ENCODE data around the gene ZNF280A.
"Not testable (repeated sequence)": the region's sequence is repeated elsewhere in the genome, so short reads cannot be mapped to it uniquely, and the experiment has no call there.

ZNF280A gene

DNA sequence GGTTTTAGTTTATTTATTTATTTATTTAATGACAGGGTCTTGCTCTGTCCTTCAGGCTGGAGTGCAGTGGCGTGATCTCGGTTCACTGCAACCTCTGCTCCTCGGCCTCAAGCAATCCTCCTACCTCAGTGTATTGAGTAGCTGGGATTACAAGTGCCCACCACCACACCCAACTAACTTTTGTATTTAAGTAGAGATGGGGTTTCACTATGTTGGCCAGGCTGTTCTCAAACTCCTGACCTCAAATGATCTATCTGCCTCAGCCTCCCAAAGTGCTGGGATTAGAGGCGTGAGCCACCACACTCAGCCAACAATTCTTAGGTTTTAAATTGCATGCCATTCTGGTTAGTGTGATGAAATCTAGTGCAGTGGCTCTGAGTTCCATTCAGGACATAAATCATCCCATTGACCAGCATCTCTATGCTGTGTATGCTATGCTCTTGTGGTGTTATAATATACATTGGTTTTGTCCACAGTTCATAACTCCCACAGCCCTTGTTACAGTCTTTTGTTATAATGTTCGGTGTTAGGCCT is 40.0 kb downstream of the ZNF280A start:
- DNase-seq (ENCODE audit: low read depth) = peak; percentile 0
- no peak overlapping the region for H3K4me3 ChIP-seq (ENCODE audit: low read depth, low read length)

GRCh38 chr22:22479116-22479515 is 41.0 kb downstream of the ZNF280A start:
- no peak for DNase-seq (ENCODE audit: low read depth)

DNA sequence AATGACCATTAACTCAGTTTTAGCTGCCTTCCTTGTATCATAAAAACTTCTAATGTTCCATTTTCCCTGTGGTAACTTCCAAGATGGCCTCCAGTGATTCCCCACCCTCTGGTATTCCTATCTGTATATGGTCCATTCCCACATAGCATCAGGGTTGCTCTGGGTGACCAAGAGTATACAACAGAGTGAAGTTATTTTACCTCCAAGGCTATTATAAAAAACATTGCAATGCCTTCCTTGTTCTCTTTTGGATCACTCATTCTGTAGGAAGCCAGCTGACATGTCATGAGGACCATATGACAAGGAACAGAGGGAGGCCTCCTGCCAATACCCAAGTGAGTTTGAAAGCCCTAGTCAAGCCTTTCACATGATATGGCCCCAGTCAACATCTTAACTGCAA is 41.6 kb downstream of the ZNF280A start:
- no peak for DNase-seq (ENCODE audit: low read depth)
- H3K4me3 ChIP-seq (ENCODE audit: low read depth, low read length) = no peak overlapping the region

More at GRCh38 chr22:22479116-22479515, 41.0 kb downstream of the ZNF280A start:
- H3K4me3 ChIP-seq (ENCODE audit: low read depth, low read length) = no peak overlapping the region

DNA sequence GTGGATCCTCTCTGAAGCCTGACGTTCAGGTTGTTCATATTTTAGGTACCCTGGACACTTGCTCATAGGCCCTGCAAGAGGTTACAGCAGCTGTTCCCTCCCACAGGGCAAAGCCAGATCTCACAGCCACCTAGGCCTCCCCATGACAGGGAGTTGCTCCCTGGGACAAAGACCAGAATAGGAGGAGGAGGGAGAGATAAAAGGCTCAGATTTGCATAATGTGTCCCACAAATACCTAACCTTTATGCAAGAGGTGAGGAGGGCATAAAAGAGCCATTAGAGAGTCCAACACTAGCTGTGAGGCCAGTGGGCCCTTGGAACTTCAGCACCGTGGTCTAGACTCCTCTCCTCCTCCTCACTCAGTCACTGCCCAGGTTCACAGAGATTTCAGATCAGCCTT is 45.3 kb downstream of the ZNF280A start:
- DNase-seq (ENCODE audit: low read depth) = no peak
- no peak overlapping the region for H3K4me3 ChIP-seq (ENCODE audit: low read depth, low read length)

DNA sequence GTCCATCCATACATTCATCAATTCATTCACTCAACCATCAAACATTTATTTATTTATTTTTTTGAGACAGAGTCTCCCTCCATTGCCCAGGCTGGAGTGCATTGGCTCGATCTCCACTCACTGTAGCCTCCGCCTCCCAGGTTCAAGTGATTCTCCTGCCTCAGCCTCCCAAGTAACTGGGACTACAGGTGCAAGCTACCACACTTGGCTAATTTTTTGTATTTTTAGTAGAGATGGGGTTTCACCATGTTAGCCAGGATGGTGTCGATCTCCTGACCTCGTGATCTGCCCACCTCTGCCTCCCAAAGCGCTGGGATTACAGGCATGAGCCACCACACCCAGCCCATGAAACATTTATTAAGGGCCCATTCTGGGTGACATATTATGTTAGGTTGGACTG is 49.0 kb downstream of the ZNF280A start:
- DNase-seq (ENCODE audit: low read depth); H3K4me3 ChIP-seq (ENCODE audit: low read depth, low read length): not testable (repeated sequence)

DNA sequence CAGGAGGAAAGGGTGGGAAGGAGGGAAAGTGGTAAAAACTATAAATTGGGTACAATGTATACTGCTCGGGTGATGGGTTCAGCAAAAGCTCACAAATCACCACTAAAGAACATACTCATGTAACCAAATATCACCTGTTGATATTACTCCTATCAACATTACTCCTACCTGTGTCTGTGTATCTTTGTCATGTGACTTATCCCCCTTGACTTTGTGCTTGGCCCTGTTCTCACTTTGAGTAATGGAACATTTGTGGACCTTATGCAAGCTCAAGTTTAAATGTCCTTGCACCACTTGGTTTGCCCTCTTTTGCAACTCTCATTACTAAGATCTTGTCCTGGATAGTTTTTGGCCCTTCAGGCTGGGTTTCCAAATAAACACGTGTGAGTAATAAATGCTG is 50.5 kb downstream of the ZNF280A start:
- DNase-seq (ENCODE audit: low read depth) = no peak
- no peak overlapping the region for H3K4me3 ChIP-seq (ENCODE audit: low read depth, low read length)

GRCh38 chr22:22468794-22469469 is 51.1 kb downstream of the ZNF280A start:
- H3K4me3 ChIP-seq (ENCODE audit: low read depth, low read length); DNase-seq (ENCODE audit: low read depth): not testable (repeated sequence)

DNA sequence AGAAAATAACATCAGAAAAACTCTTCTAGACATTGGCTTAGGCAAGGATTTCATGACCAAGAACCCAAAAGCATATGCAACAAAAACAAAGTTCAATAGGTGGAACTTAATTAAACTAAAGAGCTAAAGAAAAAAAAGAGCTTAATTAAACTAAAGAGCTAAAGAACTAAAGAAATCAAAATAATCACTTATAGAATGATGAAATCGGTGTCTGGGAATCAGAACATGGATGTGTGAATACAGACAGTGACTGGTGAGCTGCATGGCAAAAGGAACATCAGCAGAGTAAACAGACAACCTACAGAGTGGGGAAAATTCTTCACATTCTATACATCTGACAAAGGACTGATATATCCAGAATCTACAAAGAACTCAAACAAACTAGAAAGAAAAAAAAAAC is 53.0 kb downstream of the ZNF280A start:
- H3K4me3 ChIP-seq (ENCODE audit: low read depth, low read length) = no peak overlapping the region
- no peak for DNase-seq (ENCODE audit: low read depth)

GRCh38 chr22:22465782-22466181 is 54.3 kb downstream of the ZNF280A start:
- DNase-seq (ENCODE audit: low read depth) = no peak

DNA sequence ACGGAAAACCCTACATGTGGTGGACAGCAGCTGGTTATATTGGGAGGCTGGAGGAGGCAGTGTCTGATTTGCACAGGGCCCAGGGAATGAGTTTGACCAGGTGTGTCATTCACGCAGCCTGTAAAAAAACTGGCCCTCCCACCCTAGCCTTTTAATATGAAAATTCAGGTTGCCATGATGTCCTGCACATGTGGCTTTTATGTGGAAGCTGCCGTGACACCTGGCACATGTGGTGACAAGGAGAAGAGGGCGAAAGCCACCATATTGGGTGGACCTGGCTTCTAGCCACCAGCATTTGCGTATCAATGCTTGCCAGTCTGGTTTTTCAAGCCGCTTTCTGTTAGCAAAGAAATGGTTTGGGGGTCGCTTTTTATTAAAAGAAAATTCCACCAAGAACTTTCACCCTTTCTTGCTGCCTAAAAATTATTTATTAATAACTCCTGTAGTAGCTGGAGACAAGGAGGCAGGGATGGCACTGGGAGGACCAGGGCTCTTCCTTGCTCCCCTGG is 54.9 kb downstream of the ZNF280A start:
- no peak overlapping the region for H3K4me3 ChIP-seq (ENCODE audit: low read depth, low read length)
- DNase-seq (ENCODE audit: low read depth) = no peak

More at GRCh38 chr22:22465782-22466181, 54.3 kb downstream of the ZNF280A start:
- no peak overlapping the region for H3K4me3 ChIP-seq (ENCODE audit: low read depth, low read length)

DNA sequence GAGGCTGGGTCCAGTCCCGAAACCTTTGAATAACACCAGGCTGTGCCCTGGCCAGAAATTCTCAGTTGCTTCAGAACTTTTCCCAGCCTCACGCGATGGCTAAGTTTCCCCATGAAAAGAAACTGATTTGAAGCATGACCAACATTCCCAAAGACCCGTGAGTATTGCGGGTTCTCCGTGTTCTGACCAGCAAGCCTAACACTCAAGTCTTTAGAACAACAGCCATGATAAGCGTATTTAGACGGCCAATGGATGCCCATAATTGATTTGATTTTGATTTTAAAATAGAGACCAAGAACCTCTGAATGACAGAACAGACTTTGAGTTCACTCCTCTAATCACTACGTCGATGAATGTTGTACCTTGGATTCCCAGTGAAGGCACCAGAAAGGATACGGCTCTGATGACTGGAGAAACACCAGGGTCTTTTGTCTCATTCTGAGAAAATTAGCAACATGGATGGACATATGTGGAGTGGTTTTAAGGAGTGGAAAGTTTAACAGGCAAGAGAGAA is 55.5 kb downstream of the ZNF280A start:
- no peak overlapping the region for H3K4me3 ChIP-seq (ENCODE audit: low read depth, low read length)
- no peak for DNase-seq (ENCODE audit: low read depth)

DNA sequence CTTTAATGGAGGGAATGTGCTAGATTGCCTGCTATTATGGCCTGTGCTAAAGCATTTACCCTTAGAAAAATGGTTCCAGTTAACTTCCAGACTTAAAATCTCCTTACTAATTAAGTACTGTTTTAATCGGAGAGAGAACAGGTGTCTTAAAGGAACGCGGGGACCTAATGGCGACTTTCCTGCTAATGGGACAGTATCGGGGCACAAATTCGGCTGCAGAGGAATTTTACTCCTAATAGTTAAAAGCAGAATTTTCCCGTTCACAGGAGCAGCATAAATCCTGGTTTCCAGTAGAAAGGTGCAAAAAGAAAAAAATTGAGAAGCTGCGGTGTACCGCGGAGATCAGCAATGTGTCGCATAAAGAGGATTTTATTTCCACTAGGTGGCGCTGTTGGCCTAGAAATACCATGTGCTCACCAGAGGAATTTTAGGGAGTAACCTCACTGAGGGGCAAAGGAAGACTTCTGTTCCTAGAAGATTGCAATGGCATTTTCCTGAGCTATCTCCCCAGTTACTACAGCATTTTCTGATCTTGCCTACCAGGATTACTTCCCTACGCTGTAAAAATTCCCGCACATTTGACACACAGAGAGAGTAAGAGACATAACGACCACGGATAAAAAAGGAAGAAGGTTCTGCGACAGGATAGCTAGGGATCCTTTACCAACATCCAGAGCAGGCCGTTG is 56.1 kb downstream of the ZNF280A start:
- DNase-seq (ENCODE audit: low read depth) = no peak
- no peak overlapping the region for H3K4me3 ChIP-seq (ENCODE audit: low read depth, low read length)

Data from skeletal muscle cell (primary cell).